Measurements from ENCODE around the gene PSMB3. TPM values are rescaled to one million over a fixed set of nuclear protein-coding genes. Genes with fewer than 3 reads are reported as not detected.

The PSMB3 gene
- total RNA-seq, 1 donor from 2014 or later: 288 TPM

GRCh38 chr17:38715216-38715943, 37.2 kb upstream of the PSMB3 start:
- Histone ChIP-seq H3K4me3 (ENCODE audit: low read depth, low read length) (no peak overlapping the region), H3K27me3 (ENCODE audit: control insufficient read depth, insufficient read depth, low read length) (no peaks in the 10 kb centered on the region), H3K36me3 (ENCODE audit: control insufficient read depth, insufficient read depth, low read length) (peaks cover 27% of the 10 kb centered on the region)
- no peak for TF ChIP-seq CTCF (IDR thresholded peaks at IDR 0.05; ENCODE audit: insufficient read depth, low read length, severe bottlenecking)
- DNase-seq (ENCODE audit: low read depth): no peak
- FAIRE-seq: no peak

GRCh38 chr17:38716368-38717005, 36.1 kb upstream of the PSMB3 start:
- no peak for FAIRE-seq
- no peak for DNase-seq (ENCODE audit: low read depth)
- TF ChIP-seq CTCF (IDR thresholded peaks at IDR 0.05; ENCODE audit: insufficient read depth, low read length, severe bottlenecking): no peak
- no peak overlapping the region for H3K4me3 ChIP-seq (ENCODE audit: low read depth, low read length)
- H3K36me3 ChIP-seq (ENCODE audit: control insufficient read depth, insufficient read depth, low read length): peaks cover 27% of the 10 kb centered on the region
- no peaks in the 10 kb centered on the region for H3K27me3 ChIP-seq (ENCODE audit: control insufficient read depth, insufficient read depth, low read length)

GRCh38 chr17:38717139-38717745, 35.3 kb upstream of the PSMB3 start:
- FAIRE-seq: no peak
- H3K4me3 ChIP-seq (ENCODE audit: low read depth, low read length): no peak overlapping the region
- peaks cover 24% of the 10 kb centered on the region for H3K36me3 ChIP-seq (ENCODE audit: control insufficient read depth, insufficient read depth, low read length)
- no peaks in the 10 kb centered on the region for H3K27me3 ChIP-seq (ENCODE audit: control insufficient read depth, insufficient read depth, low read length)
- no peak for TF ChIP-seq CTCF (IDR thresholded peaks at IDR 0.05; ENCODE audit: insufficient read depth, low read length, severe bottlenecking)
- DNase-seq (ENCODE audit: low read depth): no peak

- Histone ChIP-seq H3K36me3 (ENCODE audit: control insufficient read depth, insufficient read depth, low read length) (peaks cover 18% of the 10 kb centered on the region), H3K27me3 (ENCODE audit: control insufficient read depth, insufficient read depth, low read length) (no peaks in the 10 kb centered on the region), H3K4me3 (ENCODE audit: low read depth, low read length) (no peak overlapping the region)
- TF ChIP-seq CTCF (IDR thresholded peaks at IDR 0.05; ENCODE audit: insufficient read depth, low read length, severe bottlenecking): no peak
- DNase-seq (ENCODE audit: low read depth) (no peak), FAIRE-seq (no peak)
Observed at GRCh38 chr17:38719289-38719942, 33.1 kb upstream of the PSMB3 start.

DNA sequence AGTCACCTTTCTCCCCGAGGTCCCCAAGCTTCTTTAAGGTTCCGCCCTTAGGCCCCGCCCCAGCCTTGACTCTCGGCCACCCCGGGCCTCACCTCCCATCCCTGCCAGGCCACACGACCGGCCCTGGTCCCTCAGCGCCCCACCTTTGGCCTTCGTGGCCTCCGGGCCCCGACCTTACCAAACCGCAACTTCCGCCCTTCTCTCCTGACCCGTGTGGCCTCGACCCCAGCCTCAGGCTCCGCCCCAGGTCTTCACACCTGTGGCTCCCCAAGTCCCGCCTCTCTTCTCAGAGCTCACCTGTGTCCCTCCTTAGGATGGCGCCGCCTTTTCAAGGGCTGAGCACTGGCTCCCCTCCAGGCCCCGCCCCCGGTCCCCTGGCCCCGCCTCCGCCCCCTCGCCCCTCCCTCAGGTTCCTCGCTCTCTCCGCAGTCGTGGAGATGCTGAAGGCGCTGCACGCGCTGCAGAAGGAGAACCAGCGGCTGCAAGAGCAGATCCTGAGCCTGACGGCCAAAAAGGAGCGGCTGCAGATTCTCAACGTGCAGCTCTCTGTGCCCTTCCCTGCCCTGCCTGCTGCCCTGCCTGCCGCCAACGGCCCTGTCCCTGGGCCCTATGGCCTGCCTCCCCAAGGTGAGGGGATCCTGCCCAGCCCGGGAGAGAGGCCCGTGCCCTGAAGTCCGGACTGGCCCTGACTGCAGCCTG, 32.4 kb upstream of the PSMB3 start:
- no peaks in the 10 kb centered on the region for H3K27me3 ChIP-seq (ENCODE audit: control insufficient read depth, insufficient read depth, low read length)
- H3K4me3 ChIP-seq (ENCODE audit: low read depth, low read length): no peak overlapping the region
- DNase-seq (ENCODE audit: low read depth) (no peak), FAIRE-seq (no peak)
- peaks cover 18% of the 10 kb centered on the region for H3K36me3 ChIP-seq (ENCODE audit: control insufficient read depth, insufficient read depth, low read length)
- TF ChIP-seq CTCF (IDR thresholded peaks at IDR 0.05; ENCODE audit: insufficient read depth, low read length, severe bottlenecking): no peak
